Naive thymus-derived CD4-positive, alpha-beta T cell (primary cell): ENCODE measurements around the gene SPTY2D1. TPM values are rescaled to one million over a fixed set of nuclear protein-coding genes. Genes with fewer than 3 reads are reported as not detected.
"Not testable (repeated sequence)": the region's sequence is repeated elsewhere in the genome, so short reads cannot be mapped to it uniquely, and the experiment has no call there.

Experiments
- ATAC-seq: fragments of 150-1000 bp; cut with Tn5 transposase; 2 replicates; pipeline ENCODE4 v1.10.0; 2021; ENCODE audit warnings: mild to moderate bottlenecking, moderate library complexity
- CTCF ChIA-PET: fragments of 350-600 bp; sonication (Branson Sonifier 250); formaldehyde crosslinking; loops from one replicate; lab custom pipeline; 2021; ENCODE audit warnings: antibody characterized with exemption; lab: Charles Lee
- POLR2A ChIA-PET: fragments of 350-600 bp; sonication (Branson Sonifier 250); formaldehyde crosslinking; loops from one replicate; lab custom pipeline; 2021; ENCODE audit warnings: antibody characterized with exemption, inconsistent platforms; lab: Charles Lee
- DNase-seq, 9 donors: peaks; one replicate each; pipeline versions ENCODE4 v3.0.0 to v3.0.0-alpha.2; 2020 to 2022; ENCODE audit warnings: mixed read lengths in 1 of 9
- H3K27ac ChIP-seq: one replicate; pipeline ENCODE4 v1.7.0; 2013; ENCODE audit warnings: mild to moderate bottlenecking, low read depth, low read length, moderate library complexity
- H3K27me3 ChIP-seq, 2 donors: one replicate each; pipeline ENCODE4 v1.7.0; 2013; ENCODE audit warnings: low read length in 2 of 2, mild to moderate bottlenecking in 2 of 2, moderate library complexity in 2 of 2; ENCODE audit not compliant: control insufficient read depth in 2 of 2, insufficient read depth in 2 of 2
- H3K36me3 ChIP-seq, 3 experiments: 1 replicate in 2 of 3; 2 replicates in 1 of 3; pipeline ENCODE4 v1.7.0; 2013; ENCODE audit warnings: low read length in 3 of 3, mild to moderate bottlenecking in 3 of 3, moderate library complexity in 1 of 3; ENCODE audit not compliant: insufficient read depth in 3 of 3, control insufficient read depth in 2 of 3
- H3K4me1 ChIP-seq, 2 donors: one replicate each; pipeline ENCODE4 v1.7.0; 2013; ENCODE audit warnings: low read length in 2 of 2, mild to moderate bottlenecking in 2 of 2, moderate library complexity in 1 of 2; ENCODE audit not compliant: control insufficient read depth in 2 of 2, insufficient read depth in 2 of 2
- H3K4me3 ChIP-seq: 2 replicates; pipeline ENCODE4 v1.7.0; 2013; ENCODE audit warnings: mild to moderate bottlenecking, low read length
- H3K9me3 ChIP-seq, 3 experiments: 1 replicate in 2 of 3; 2 replicates in 1 of 3; pipeline ENCODE4 v1.7.0; 2013; ENCODE audit warnings: low read length in 3 of 3; ENCODE audit not compliant: control insufficient read depth in 2 of 3
- H3K27ac Mint-ChIP-seq, 9 donors: one replicate each; pipeline ENCODE4 v1.8.0; 2020 to 2022; ENCODE audit warnings: mixed read lengths in 9 of 9, mild to moderate bottlenecking in 8 of 9, moderate library complexity in 5 of 9, inconsistent platforms in 2 of 9
- H3K27me3 Mint-ChIP-seq, 5 donors: one replicate each; pipeline ENCODE4 v1.8.0; 2021 to 2022; ENCODE audit warnings: mixed read lengths in 5 of 5, mild to moderate bottlenecking in 1 of 5
- H3K36me3 Mint-ChIP-seq, 5 donors: one replicate each; pipeline ENCODE4 v1.8.0; 2020 to 2022; ENCODE audit warnings: mixed read lengths in 5 of 5, mild to moderate bottlenecking in 3 of 5, inconsistent platforms in 1 of 5
- H3K4me1 Mint-ChIP-seq, 7 donors: one replicate each; pipeline ENCODE4 v1.8.0; 2020 to 2022; ENCODE audit warnings: mixed read lengths in 7 of 7, mild to moderate bottlenecking in 3 of 7, inconsistent platforms in 1 of 7
- H3K4me3 Mint-ChIP-seq, 10 donors: one replicate each; pipeline ENCODE4 v1.8.0; 2020 to 2022; ENCODE audit warnings: mild to moderate bottlenecking in 10 of 10, mixed read lengths in 10 of 10, moderate library complexity in 6 of 10, inconsistent platforms in 2 of 10
- H3K9me3 Mint-ChIP-seq, 11 donors: one replicate each; pipeline ENCODE4 v1.8.0; 2020 to 2022; ENCODE audit warnings: mixed read lengths in 11 of 11, mild to moderate bottlenecking in 4 of 11, inconsistent platforms in 1 of 11, moderate library complexity in 1 of 11
- intact Hi-C, 2 donors: fragments of 100-400 bp; cut with micrococcal nuclease; formaldehyde crosslinking; loops; one replicate each; pipeline ENCODE4 v1.15.1; 2023
- polyA plus RNA-seq, 2 donors: library from polyadenylated mRNA; unstranded; fragments of 300-500 nt; fragmentation: Illumina TruSeq; gene quantifications; one replicate each; pipeline ENCODE4 v1.2.3, GENCODE V29; 2021
- total RNA-seq, 6 experiments: library from RNA in 5 of 6; stranded (reverse) in 5 of 6; gene quantifications; 1 replicate in 5 of 6; 2 replicates in 1 of 6; pipeline ENCODE4 v1.2.3 and lab custom pipeline; 2021 to 2026

SPTY2D1 gene
- total and polyA plus RNA-seq, 7 experiments from 2014 or later, result 7.1 to 37.4 (median 27.1) TPM

GRCh38 chr11:18672209-18672608, 38.1 kb upstream of the SPTY2D1 start:
- ChIA-PET CTCF (interaction anchor here (1.5 kb wide), 1 partner anchor 25 kb away, joined by 3 read pairs; no protein-coding TSS in a partner anchor), POLR2A (interaction anchor here (0.7 to 3.4 kb wide), 9 partner anchors 11 to 277 kb away, joined by 3 to 25 read pairs (median 4); partner anchors contain the start of genes SPTY2D1, TMEM86A and TSG101)
- not testable (repeated sequence) for H3K27me3 Mint-ChIP-seq, H3K9me3 ChIP-seq, H3K9me3 Mint-ChIP-seq, H3K36me3 Mint-ChIP-seq, H3K27me3 ChIP-seq, H3K36me3 ChIP-seq
- Histone ChIP-seq H3K27ac (peak overlapping the region; percentile 60), H3K4me1 (peaks cover 20 to 26% of the 10 kb centered on the region in 2 donors), H3K4me3 (peak overlapping the region; percentile 30)
- peak in 7 of 9 donors; percentile 72 to 85 (median 79) for DNase-seq
- Mint-ChIP-seq H3K4me1 (peaks cover 33 to 62% (median 46%) of the 10 kb centered on the region in 7 donors), H3K27ac (peak overlapping the region; percentile 89 to 97 (median 95)), H3K4me3 (peak overlapping the region in 9 of 10 donors; percentile 68 to 84 (median 80))
- intact Hi-C loops, result loop anchor here in 1 of 2 donors (1.0 to 2.0 kb wide), 5 partner anchors 26 to 61 kb away; partner anchors contain the start of genes SPTY2D1 and TMEM86A
- ATAC-seq, result peak; percentile 98

- Mint-ChIP-seq H3K4me3 (peak overlapping the region in 9 of 10 donors; percentile 4 to 62 (median 36)), H3K27me3 (peaks cover 0 to 9% (median 0%) of the 10 kb centered on the region in 5 donors), H3K9me3 (no peaks in the 10 kb centered on the region), H3K36me3 (no peaks in the 10 kb centered on the region), H3K27ac (peak overlapping the region; percentile 3 to 97 (median 77)), H3K4me1 (peaks cover 33 to 67% (median 49%) of the 10 kb centered on the region in 7 donors)
- Histone ChIP-seq H3K9me3 (no peaks in the 10 kb centered on the region), H3K36me3 (no peaks in the 10 kb centered on the region), H3K27me3 (no peaks in the 10 kb centered on the region), H3K4me3 (no peak overlapping the region), H3K4me1 (peaks cover 20 to 26% of the 10 kb centered on the region in 2 donors), H3K27ac (no peak overlapping the region)
- DNase-seq (no peak), ATAC-seq (no peak)
- ChIA-PET CTCF (interaction anchor here (1.5 kb wide), 1 partner anchor 26 kb away, joined by 3 read pairs; no protein-coding TSS in a partner anchor), POLR2A (interaction anchor here (1.6 to 3.4 kb wide), 2 partner anchors 37 to 144 kb away, joined by 10 to 25 read pairs; partner anchors contain the start of genes SPTY2D1 and TSG101)
- intact Hi-C loops, result no loop called here
Measured at GRCh38 chr11:18671246-18671645, 37.1 kb upstream of the SPTY2D1 start.

- Histone ChIP-seq H3K27ac (no peak overlapping the region), H3K36me3 (no peaks in the 10 kb centered on the region), H3K4me3 (no peak overlapping the region), H3K9me3 (no peaks in the 10 kb centered on the region), H3K4me1 (peaks cover 20 to 26% of the 10 kb centered on the region in 2 donors), H3K27me3 (no peaks in the 10 kb centered on the region)
- Mint-ChIP-seq H3K4me3 (peak overlapping the region in 2 of 10 donors; percentile 1 to 28), H3K36me3 (no peaks in the 10 kb centered on the region), H3K9me3 (no peaks in the 10 kb centered on the region), H3K27ac (peak overlapping the region in 7 of 9 donors; percentile 6 to 89 (median 69)), H3K27me3 (peaks cover 0 to 17% (median 0%) of the 10 kb centered on the region in 5 donors), H3K4me1 (peaks cover 34 to 74% (median 54%) of the 10 kb centered on the region in 7 donors)
- ChIA-PET POLR2A (interaction anchor here (1.2 kb wide), 1 partner anchor 35 kb away, joined by 4 read pairs; the partner anchor contains the start of gene SPTY2D1), CTCF (interaction anchor here (0.9 kb wide), 1 partner anchor 129 kb away, joined by 3 read pairs; no protein-coding TSS in a partner anchor)
- DNase-seq (no peak), ATAC-seq (no peak)
- intact Hi-C loops, result no loop called here
Measured at GRCh38 chr11:18669711-18670110, 35.6 kb upstream of the SPTY2D1 start.

GRCh38 chr11:18669219-18669596, 35.1 kb upstream of the SPTY2D1 start:
- peak overlapping the region in 2 of 10 donors; percentile 1 to 28 for H3K4me3 Mint-ChIP-seq
- no peak overlapping the region for H3K4me3 ChIP-seq
- no peaks in the 10 kb centered on the region for H3K36me3 ChIP-seq
- H3K27me3 Mint-ChIP-seq, result peaks cover 0 to 17% (median 0%) of the 10 kb centered on the region in 5 donors
- CTCF ChIA-PET, result interaction anchor here (0.9 kb wide), 1 partner anchor 129 kb away, joined by 3 read pairs; no protein-coding TSS in a partner anchor
- peak overlapping the region in 8 of 9 donors; percentile 6 to 89 (median 54) for H3K27ac Mint-ChIP-seq
- no peaks in the 10 kb centered on the region for H3K27me3 ChIP-seq
- peaks cover 20 to 26% of the 10 kb centered on the region in 2 donors for H3K4me1 ChIP-seq
- no peaks in the 10 kb centered on the region for H3K9me3 ChIP-seq
- no peaks in the 10 kb centered on the region for H3K9me3 Mint-ChIP-seq
- H3K27ac ChIP-seq, result no peak overlapping the region
- no peak for ATAC-seq
- no peaks in the 10 kb centered on the region for H3K36me3 Mint-ChIP-seq
- POLR2A ChIA-PET, result interaction anchor here (1.2 kb wide), 1 partner anchor 35 kb away, joined by 4 read pairs; the partner anchor contains the start of gene SPTY2D1
- no peak for DNase-seq
- peaks cover 34 to 74% (median 54%) of the 10 kb centered on the region in 7 donors for H3K4me1 Mint-ChIP-seq
- intact Hi-C loops, result no loop called here

GRCh38 chr11:18668131-18668530, 34.0 kb upstream of the SPTY2D1 start:
- Histone ChIP-seq H3K27ac (no peak overlapping the region), H3K9me3 (no peaks in the 10 kb centered on the region), H3K36me3 (no peaks in the 10 kb centered on the region), H3K27me3 (no peaks in the 10 kb centered on the region), H3K4me1 (peaks cover 20 to 22% of the 10 kb centered on the region in 2 donors), H3K4me3 (no peak overlapping the region)
- intact Hi-C loops, result no loop called here
- peaks cover 0 to 23% (median 0%) of the 10 kb centered on the region in 5 donors for H3K27me3 Mint-ChIP-seq
- H3K4me3 Mint-ChIP-seq, result no peak overlapping the region
- ChIA-PET CTCF (no interaction called here), POLR2A (no interaction called here)
- peaks cover 32 to 66% (median 46%) of the 10 kb centered on the region in 7 donors for H3K4me1 Mint-ChIP-seq
- H3K27ac Mint-ChIP-seq, result peak overlapping the region in 3 of 9 donors; percentile 36 to 79 (median 44)
- ATAC-seq (no peak), DNase-seq (no peak)
- peaks cover 0 to 2% (median 0%) of the 10 kb centered on the region in 11 donors for H3K9me3 Mint-ChIP-seq
- peaks cover 0 to under 1% (median 0%) of the 10 kb centered on the region in 5 donors for H3K36me3 Mint-ChIP-seq

GRCh38 chr11:18665353-18665872, 31.3 kb upstream of the SPTY2D1 start:
- H3K27me3 ChIP-seq, H3K4me3 ChIP-seq, intact Hi-C loops, H3K27ac ChIP-seq, H3K9me3 ChIP-seq, H3K9me3 Mint-ChIP-seq, ATAC-seq, CTCF ChIA-PET, H3K36me3 ChIP-seq, H3K36me3 Mint-ChIP-seq: not testable (repeated sequence)
- peak in 1 of 9 donors; percentile 17 for DNase-seq
- peak overlapping the region; percentile 5 to 71 (median 38) for H3K4me3 Mint-ChIP-seq
- peaks cover 18 to 44% (median 28%) of the 10 kb centered on the region in 7 donors for H3K4me1 Mint-ChIP-seq
- H3K27me3 Mint-ChIP-seq, result peaks cover 0 to 42% (median 0%) of the 10 kb centered on the region in 5 donors
- H3K27ac Mint-ChIP-seq, result peak overlapping the region; percentile 15 to 86 (median 56)
- peaks cover 4 to 10% of the 10 kb centered on the region in 2 donors for H3K4me1 ChIP-seq
- POLR2A ChIA-PET, result interaction anchor here (0.7 to 1.2 kb wide), 2 partner anchors 32 to 138 kb away, joined by 3 to 4 read pairs; partner anchors contain the start of genes SPTY2D1 and TSG101
